Breast epithelium (tissue), 3 donors: ENCODE measurements around the gene MAGEA12.
"Not testable (repeated sequence)": the region's sequence is repeated elsewhere in the genome, so short reads cannot be mapped to it uniquely, and the experiment has no call there.

ENCODE experiments used
- CTCF ChIP-seq, 3 donors: fragments of 450-650 bp; IDR thresholded peaks; one replicate each; pipeline ENCODE4 v1.5.1; 2016 to 2017; ENCODE audit warnings: antibody characterized with exemption in 3 of 3, mild to moderate bottlenecking in 3 of 3, moderate library complexity in 3 of 3
- POLR2A ChIP-seq: fragments of 450-650 bp; IDR thresholded peaks from one replicate; pipeline ENCODE4 v1.6.1; 2016; ENCODE audit warnings: antibody characterized with exemption, mild to moderate bottlenecking, moderate library complexity

GRCh38 chrX:152761582-152761981 is 28.0 kb downstream of the MAGEA12 start:
- not testable (repeated sequence) for TF ChIP-seq CTCF (IDR thresholded peaks at IDR 0.05); POLR2A
